GM19023 (cell line): ENCODE measurements around the gene SRP72.
"Not testable (repeated sequence)": the region's sequence is repeated elsewhere in the genome, so short reads cannot be mapped to it uniquely, and the experiment has no call there.

Source experiments
- ATAC-seq: cut with Tn5 transposase; IDR thresholded peaks from one replicate; pipeline ENCODE4 v1.9.1; 2021; ENCODE audit warnings: mild to moderate bottlenecking, moderate library complexity; ENCODE audit not compliant: unreplicated experiment

The SRP72 gene, protein sequence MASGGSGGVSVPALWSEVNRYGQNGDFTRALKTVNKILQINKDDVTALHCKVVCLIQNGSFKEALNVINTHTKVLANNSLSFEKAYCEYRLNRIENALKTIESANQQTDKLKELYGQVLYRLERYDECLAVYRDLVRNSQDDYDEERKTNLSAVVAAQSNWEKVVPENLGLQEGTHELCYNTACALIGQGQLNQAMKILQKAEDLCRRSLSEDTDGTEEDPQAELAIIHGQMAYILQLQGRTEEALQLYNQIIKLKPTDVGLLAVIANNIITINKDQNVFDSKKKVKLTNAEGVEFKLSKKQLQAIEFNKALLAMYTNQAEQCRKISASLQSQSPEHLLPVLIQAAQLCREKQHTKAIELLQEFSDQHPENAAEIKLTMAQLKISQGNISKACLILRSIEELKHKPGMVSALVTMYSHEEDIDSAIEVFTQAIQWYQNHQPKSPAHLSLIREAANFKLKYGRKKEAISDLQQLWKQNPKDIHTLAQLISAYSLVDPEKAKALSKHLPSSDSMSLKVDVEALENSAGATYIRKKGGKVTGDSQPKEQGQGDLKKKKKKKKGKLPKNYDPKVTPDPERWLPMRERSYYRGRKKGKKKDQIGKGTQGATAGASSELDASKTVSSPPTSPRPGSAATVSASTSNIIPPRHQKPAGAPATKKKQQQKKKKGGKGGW

GRCh38 chr4:56467284-56468096 lies at the start of gene SRP72:
SRP72 (plus strand) TSS chr4:56467617; CDS start chr4:56467636, 19 bp downstream.
- peak; percentile 97 for ATAC-seq

DNA sequence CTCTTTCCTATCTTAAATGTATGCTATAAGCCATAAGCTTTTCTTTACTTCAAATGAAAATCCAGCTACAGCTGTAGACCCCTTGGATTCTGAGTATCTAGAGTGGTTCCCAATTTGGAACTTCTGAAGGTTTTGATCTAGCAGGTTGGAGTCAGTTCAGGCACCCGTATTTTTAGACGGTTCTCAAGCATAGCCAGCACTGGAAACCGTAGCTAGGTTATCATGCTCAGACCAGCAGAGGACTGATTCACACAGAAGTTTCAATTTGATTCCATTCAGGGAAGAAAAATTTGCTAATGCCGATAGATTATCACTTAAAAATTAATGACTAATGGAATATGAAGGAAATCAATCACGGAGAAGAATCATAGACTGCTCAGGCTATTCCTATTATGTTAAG lies 43.2 kb upstream of the SRP72 start:
- no peak for ATAC-seq

DNA sequence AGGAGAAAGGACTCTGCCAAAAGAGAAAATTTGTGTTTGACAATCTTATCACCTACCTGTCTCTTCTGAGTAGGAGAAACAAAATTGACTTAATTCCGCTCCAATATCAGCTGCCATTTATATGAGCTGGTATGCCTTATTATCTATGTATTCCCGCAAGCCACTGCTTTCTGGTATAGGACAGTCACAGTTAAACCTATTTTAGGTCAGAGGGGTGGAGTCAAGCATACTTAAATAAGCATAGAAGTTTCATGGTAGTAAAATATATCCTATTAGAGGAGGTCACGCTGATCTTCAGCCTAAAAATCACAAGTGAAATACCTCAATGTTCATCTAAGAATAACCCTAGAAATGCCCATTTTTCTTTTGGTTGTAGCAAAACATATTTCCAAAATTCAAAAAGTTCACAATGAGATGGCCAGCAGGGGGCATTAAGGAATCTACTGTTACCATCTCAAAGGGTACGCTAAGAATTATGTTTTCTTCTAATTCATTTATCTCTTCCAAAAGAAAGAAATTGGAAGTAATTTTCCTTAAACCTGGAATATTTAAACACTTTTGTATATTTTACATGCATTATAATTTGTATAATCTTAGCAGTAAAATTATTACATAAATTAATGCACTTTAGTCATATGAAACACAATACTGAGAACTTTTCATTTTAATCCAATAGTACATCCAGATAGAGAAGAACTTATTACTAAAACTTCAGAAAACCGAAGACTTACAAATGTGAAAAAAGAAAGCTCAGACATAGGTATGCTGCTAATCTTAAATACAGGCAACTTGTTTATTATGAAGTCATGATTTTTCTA lies 42.5 kb upstream of the SRP72 start:
- no peak for ATAC-seq

- ATAC-seq: no peak
Measured at GRCh38 chr4:56425518-56425917, 41.9 kb upstream of the SRP72 start.

- peak; percentile 91 for ATAC-seq
Measured at GRCh38 chr4:56426273-56426672, 41.1 kb upstream of the SRP72 start.

DNA sequence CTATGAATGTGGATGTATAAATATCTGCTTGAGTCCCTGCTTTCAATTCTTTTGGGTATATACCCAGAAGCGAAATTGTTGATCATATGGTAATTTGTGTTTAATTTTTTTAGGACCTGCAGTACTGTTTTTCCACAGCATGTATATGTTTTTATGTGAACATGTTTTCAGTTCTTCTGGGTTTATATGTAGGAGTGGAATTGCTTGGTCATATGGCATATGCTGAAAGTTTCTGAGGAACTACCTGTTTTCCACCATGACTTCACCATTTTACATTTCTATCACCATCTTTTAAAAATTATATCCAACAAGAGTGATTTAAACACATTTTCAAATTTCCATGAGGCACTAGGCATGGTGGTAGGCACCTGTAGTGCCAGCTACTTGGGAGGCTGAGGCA lies 40.2 kb upstream of the SRP72 start:
- ATAC-seq: no peak

- ATAC-seq: no peak
Measured at GRCh38 chr4:56430203-56430602, 37.2 kb upstream of the SRP72 start.

- no peak for ATAC-seq
Measured at GRCh38 chr4:56433280-56433679, 34.1 kb upstream of the SRP72 start.

DNA sequence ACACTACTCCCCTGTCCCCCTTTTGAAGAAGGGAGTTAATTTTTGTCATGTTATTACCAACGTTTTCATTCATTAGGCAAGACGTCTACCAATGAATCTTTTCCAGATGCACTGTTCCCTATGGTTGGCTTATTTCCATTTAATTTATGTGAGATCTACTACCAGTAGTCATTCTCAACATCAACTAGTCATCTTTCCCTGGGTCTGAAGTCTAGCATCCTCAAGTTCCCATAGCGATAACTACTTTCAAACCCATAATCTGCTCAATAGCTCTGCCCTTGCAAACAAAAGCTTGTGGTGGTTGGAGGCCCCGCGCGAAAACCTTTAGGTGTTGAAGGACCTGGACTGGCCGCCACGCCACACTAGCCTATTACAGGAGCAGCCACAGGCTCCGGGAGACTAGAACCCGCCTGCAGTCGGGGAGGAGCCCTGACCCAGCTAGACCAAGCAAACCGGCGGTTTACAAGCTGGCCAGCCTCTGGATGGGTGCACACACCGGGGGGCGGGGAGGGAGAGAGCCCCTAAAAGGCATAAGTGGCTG lies 32.7 kb upstream of the SRP72 start:
- peak; percentile 17 for ATAC-seq

- ATAC-seq: peak; percentile 77
Measured at GRCh38 chr4:56435140-56435926, 32.1 kb upstream of the SRP72 start, which contains the start of gene PPAT. PPAT (minus strand) TSS chr4:56435615; CDS start chr4:56435477, 138 bp downstream.

DNA sequence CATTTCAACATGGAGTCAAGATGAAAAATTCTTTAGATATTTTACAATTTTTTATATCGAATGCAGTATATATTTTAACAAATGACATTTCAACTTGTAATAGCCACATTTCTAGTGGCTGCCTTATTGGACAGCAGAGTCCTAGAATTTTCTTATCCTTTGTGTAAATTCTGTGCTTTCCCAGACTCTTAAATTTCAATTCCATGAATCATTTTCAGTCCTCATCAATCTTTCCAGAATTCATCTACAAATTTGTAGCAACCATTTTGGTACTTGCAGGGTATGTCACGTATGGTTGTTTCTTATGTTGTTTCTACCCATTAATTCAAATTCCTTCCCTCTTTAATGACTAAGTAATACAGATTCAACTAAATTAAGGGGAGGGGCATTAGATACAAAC lies 28.7 kb upstream of the SRP72 start:
- ATAC-seq: no peak

DNA sequence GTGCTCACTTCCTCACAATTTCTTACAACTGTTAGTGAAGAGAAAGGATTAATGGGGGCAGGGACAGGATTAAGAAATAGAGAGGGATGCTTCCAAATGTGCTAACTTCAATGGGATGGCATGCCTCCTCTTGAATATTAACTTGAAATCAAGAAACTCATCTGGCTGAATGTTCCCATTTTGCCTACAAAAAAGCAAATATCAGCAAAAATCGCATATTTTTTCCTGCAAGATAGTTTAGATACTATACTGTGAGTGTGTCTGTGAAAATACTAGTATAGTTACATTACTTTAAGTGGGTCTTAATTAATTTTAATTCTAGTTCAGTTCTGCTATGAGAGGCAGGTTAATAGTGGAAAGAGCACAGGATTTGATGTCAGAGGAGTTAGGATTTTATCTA lies 26.4 kb upstream of the SRP72 start:
- ATAC-seq: no peak

DNA sequence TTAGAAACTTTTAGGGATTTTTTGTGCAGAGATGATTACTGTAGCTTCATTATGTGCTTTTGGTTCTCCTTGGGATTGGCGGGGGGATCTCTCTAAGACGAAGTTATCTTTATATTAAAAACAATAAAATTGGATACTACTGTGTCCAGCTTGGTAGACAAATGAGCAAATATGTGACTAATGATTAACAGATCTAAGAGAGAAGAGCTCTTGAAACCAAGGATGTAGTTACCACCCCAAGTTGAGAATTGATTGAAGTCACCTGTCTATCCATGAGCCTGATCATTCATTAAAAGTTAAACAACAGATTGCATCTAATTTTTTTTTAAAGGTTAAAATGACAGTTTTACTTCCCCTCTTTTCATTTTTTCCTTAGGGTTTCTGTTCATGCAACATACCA lies 22.7 kb upstream of the SRP72 start:
- no peak for ATAC-seq

- ATAC-seq: no peak
Measured at GRCh38 chr4:56445699-56446098, 21.7 kb upstream of the SRP72 start.

DNA sequence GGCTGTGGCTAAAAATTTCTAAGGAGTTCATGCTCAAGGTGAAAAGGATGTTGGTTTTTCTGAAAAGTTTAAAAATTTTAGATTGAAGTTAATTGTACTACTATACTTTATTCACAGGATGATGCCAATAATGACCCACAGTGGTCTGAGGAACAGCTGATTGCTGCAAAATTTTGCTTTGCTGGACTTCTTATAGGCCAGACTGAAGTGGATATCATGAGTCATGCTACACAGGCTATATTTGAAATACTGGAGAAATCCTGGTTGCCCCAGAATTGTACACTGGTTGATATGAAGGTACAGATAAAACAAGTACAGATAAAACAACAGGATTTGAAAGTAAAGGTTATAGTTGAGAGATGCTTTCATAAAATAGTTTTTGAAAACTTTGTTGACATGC lies 19.1 kb upstream of the SRP72 start:
- no peak for ATAC-seq

GRCh38 chr4:56449475-56449874 lies 17.9 kb upstream of the SRP72 start:
- ATAC-seq: not testable (repeated sequence)

- ATAC-seq: no peak
Measured at GRCh38 chr4:56450342-56450741, 17.1 kb upstream of the SRP72 start.

GRCh38 chr4:56460085-56460484 lies 7.3 kb upstream of the SRP72 start:
- ATAC-seq: no peak

DNA sequence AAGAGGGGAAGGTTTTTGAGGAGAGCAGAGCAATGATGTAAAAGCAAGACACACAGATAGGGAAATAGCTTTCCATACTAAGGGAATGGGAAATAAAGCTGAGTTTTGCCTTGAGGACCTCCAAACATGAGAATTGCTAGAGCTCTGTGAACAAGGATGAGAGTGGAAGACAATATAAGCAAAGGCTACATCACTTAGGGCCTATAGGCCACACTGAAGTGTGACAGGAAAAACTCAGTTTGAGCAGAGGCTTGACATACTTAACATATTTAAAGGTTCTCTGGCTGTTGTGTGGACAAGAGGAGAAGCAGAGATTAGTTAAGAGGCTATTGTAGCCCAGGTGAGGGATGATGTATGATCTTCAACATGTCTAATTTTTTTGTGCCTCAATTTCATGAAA lies 5.3 kb upstream of the SRP72 start:
- ATAC-seq: no peak

- ATAC-seq: no peak
Measured at GRCh38 chr4:56463711-56464110, 3.7 kb upstream of the SRP72 start.
